Measurements from ENCODE around the gene UGT1A7.

The UGT1A7 gene

DNA sequence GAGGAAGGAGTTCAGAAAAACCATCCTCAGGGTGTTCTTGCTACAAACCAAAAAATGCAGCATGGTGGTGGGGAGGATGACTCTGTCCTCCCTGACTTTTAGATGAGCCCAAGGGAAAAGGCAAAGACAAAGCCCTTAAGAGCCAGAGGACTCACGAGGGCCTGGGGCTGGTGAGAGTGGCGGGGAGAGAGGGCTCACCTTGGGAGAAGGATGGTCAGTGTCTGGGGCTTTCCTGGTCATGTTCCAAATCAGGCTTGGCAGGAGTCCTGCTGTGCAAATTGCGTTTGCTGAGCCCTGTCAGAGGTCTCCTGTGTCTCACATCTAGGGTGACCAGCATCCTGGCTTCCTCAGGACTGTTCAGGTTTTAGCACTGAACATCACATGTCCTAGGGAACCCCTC, 83.1 kb downstream of the UGT1A7 start:
- DNase-seq = no peak

DNA sequence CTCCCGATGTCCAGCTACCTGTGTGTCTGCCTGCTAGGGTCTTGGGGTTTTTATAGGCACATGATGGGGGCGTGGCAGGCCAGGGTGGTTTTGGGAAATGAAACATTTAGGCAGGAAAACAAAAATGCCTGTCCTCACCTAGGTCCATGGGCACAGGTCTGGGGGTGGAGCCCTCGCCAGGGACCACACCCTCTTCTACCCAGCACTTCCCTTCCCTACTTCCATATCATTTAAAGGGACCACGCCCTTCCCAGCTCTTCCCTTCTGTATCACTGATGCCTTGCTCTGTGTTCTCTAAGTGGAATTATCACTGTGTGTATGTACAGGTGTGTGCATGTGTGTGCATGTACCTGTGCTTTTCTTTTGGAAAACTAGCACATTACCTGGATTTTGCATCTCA, 84.7 kb downstream of the UGT1A7 start:
- DNase-seq = no peak

DNA sequence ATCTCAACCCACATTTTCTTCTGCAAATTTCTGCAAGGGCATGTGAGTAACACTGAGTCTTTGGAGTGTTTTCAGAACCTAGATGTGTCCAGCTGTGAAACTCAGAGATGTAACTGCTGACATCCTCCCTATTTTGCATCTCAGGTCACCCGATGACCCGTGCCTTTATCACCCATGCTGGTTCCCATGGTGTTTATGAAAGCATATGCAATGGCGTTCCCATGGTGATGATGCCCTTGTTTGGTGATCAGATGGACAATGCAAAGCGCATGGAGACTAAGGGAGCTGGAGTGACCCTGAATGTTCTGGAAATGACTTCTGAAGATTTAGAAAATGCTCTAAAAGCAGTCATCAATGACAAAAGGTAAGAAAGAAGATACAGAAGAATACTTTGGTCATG, 86.4 kb downstream of the UGT1A7 start:
- DNase-seq = no peak

DNA sequence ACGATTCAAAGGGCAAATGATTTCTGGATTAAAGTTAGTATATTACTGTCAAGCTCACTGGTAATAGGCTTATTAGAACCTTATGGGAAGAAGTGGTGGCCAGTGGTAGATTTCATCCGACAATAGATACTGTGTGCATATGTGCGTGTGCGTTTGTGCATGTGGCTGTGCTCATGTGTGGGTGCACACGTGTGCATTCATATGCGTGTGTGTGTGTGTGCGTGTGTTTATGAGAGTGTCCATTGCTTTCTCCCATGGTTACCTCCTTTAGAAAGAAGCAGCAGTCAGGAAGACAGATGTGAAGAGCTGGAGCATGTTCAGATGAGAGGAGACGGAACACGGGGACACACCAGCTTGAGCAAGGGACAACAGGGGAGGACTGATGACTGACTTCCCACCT, 87.6 kb downstream of the UGT1A7 start:
- DNase-seq = no peak

DNA sequence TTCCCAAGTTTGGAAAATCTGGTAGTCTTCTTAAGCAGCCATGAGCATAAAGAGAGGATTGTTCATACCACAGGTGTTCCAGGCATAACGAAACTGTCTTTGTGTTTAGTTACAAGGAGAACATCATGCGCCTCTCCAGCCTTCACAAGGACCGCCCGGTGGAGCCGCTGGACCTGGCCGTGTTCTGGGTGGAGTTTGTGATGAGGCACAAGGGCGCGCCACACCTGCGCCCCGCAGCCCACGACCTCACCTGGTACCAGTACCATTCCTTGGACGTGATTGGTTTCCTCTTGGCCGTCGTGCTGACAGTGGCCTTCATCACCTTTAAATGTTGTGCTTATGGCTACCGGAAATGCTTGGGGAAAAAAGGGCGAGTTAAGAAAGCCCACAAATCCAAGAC, 90.5 kb downstream of the UGT1A7 start:
- no peak for DNase-seq

DNA sequence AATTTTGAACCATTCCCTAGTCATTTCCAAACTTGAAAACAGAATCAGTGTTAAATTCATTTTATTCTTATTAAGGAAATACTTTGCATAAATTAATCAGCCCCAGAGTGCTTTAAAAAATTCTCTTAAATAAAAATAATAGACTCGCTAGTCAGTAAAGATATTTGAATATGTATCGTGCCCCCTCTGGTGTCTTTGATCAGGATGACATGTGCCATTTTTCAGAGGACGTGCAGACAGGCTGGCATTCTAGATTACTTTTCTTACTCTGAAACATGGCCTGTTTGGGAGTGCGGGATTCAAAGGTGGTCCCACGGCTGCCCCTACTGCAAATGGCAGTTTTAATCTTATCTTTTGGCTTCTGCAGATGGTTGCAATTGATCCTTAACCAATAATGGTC, 90.9 kb downstream of the UGT1A7 start:
- DNase-seq = no peak

DNA sequence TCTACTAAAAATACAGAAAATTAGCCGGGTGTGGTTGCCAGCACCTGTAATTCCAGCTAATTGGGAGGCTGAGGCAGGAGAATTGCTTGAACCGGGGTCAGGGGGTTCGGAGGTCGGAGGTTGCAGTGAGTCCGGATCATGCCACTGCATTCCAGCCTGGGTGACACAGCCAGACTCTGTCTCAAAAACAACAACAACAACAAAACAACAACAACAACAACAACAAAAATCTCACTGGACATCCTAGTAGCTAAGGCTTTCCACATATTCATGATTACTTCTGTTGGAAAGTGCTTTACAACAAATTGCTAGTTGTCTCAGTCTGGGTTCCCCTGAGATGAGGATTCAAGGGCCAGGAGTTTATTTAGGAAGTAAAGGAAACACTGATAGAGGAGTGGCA, 92.2 kb downstream of the UGT1A7 start:
- DNase-seq = no peak

DNA sequence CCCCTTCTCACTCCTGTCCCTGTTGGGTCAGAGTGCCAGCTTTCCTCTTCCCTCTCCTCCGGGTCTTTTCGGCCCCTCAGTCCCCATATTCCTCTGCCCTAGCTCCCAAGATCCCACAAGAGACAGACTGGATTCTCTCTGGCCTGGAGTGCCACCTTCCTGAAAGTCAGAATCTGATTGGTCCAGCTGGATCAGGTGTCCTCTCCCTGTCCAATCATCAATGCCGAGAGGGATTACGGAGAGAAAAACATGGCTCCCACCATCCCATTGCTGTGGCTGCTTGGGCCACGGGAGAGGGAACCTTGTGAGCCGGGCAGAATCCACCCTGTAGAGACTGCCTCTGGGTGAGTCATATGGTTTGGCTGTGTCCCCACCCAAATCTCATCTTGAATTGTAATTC, 93.7 kb downstream of the UGT1A7 start:
- no peak for DNase-seq

DNA sequence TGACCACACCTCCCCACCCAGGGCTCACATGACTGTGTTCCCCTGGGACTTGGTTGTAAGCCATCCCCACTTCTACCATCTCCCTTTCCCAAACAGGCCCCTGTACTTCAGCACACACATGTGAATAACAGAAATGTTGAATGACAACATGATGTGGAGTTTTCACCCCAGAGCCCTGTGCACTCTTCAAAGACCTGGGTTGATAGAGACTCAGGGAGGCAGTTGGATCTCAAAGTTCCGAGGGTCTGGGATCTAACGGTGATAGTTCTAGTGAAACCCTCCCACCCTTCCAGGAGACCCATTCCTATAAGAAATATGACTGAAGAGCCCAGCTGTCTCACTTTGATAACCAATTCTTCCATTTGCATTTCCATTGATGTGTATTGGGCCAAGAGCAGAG, 96.3 kb downstream of the UGT1A7 start, which contains the start of gene MROH2A:
TSS of gene MROH2A (plus strand) at position 301 of the 400 bp plus-strand sequence. CDS start 1,029 bp downstream, outside the sequence.
- no peak for DNase-seq

DNA sequence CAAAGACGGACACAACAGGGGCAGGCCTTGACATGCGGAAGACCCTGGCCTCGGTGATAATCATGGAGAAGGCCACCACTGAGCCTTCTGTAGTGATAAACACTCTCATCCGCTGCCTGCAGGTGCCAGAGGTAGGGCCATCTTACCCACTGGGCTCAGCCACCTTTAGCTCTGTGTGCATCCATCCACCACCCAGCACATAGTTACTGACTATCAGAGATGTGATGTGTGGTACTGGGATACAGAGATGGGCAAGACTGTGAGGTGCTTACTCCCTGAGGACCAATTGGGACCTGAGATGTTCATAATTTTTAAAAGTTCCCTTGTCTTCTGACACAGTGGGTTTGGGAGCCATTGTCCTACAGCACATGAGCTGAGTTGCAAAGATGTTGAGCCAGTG, 98.0 kb downstream of the UGT1A7 start:
- DNase-seq = no peak

DNA sequence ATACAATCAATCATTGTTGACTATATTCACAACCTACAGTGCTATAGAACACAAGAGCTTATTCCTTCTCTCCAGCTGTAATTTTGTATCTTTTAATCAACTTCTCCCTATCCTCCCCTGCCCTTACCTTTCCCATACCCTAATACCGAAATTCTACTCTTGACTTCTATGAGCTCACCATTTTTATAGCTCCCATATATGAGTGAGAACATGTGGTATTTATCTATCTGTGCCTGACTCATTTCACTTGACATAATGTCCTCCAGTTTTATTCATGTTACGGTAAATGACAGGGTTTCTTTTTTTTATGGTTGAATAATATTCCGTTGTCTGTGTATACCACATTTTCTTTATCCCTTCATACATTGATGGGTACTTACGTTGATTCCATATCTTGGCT, 99.1 kb downstream of the UGT1A7 start:
- no peak for DNase-seq

DNA sequence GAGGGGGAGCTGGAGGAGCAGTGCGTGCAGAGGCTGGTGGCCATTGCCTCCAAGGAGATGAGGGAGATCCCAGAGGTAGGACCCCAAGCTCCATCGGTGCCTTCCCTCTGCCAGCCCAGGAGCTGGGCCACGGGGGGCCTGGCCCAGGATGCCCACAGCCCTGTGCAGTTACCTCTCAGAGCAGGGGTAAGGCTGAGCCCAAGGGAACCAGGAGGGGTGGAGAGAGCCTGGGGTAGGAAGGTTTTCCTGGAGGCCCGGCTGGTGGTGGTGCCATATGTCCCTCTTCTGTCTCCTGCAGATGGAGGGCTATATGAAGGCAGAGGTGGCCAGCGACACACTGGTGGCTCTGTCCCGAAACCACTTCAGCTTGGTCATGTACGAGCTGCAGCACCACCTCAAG, 107.9 kb downstream of the UGT1A7 start:
- DNase-seq = no peak

DNA sequence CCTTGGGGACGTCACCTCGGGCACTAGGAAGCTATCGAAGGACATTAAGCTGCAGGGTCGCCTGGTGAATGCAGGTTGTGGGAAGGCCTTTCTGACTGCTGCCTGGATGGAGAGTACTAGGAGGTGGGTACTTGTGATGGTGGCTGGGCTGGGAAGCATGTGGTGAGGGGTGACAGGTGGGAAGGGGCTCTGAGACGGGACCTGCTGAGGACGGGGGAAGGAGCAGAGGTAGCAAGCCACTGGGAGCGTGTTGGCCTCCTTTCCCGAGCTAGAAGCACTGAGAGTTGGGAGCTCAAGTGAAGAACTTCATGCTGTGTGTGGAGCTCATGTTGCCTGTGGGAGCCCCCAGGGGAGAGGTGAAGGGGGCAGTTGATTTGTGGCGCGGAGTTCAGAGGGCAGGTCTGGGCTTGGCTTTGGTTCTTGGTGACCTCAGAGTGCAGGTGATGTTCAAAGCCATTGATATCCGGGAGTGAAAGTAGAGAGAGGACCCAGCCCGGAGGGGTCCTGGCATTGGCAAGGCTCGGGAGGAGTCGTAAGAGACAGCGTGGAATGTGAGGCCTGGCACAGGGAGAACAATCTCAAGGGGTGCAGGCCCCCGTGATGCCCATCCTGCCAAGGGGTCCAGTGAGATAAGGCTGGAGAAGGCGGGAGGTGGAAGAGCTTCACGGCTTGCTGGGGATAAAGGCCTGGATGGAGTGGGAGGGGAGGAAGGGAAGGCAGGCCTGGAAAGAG, 109.6 kb downstream of the UGT1A7 start:
- DNase-seq = no peak

DNA sequence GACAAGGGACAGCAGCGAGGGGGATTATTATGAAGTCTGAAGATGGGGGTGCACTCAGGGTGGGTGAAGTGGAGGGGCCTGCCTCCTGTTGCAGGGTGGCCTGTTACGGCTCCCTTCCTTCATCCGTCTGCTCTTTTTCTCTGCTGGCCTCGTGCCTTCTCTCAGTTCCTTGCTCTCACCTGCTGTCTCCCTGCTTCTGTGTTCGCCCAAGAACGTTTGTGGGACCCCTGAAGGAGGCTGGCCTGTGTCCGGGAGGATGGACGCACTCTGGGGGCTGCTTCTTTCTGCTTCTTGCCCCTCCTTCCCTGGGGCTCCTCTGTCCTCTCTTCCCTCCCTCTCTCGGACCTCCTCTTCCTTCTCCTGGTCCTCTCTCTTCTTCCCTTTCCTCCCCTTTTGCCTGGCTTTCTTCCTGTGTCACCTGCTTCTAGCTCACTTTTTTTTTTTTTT, 110.2 kb downstream of the UGT1A7 start:
- no peak for DNase-seq

DNA sequence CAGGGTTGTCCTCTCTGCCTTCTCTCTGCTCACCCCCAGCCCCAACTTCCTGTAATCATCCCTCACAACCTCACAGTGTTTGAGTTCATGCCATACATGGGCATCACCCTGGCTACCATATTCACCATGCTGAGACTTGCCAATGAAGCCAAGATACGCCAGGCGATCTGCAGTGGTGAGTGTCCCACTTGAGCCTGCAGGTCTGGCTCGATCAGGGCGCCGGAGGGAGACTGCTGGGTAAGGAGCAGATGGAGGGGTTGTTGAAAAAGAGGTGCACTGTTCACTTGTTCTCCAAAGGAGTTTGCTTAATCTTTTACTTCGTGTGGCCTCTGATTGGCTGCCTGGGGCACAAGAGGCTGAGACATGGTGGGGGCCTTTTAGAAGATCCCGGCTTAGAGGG, 111.0 kb downstream of the UGT1A7 start:
- no peak for DNase-seq

DNA sequence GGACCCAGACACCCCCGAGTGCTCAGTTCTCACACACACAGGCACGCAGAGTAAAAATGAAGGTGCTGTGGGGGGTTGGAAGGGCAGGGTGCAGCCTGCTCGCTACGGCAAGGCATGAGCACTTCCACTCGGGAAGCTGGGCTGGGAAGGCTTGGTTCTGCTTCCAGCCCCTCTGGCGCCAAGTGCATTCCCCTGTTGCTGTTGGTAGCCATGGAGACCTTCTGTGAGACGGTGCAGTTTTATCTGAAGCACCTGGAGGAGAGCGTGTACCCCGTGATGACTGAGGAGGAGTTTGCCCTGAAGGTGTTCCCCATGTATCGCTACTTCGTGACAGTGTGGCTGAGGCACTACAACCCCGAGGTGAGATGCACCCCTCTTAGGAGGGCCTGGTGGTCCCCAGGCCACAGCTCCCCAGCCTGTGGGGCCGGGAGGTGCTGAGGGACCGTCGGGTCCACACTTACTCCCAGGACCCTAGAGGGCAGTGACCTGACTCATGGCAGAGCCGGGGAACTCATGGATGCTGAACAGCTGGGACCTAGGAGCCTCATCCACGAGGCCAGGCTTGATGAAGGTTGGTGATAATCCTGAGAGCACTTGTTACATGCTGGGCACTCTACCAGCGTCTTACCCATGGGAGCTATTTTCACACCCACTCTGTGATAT, 111.9 kb downstream of the UGT1A7 start:
- DNase-seq = no peak

DNA sequence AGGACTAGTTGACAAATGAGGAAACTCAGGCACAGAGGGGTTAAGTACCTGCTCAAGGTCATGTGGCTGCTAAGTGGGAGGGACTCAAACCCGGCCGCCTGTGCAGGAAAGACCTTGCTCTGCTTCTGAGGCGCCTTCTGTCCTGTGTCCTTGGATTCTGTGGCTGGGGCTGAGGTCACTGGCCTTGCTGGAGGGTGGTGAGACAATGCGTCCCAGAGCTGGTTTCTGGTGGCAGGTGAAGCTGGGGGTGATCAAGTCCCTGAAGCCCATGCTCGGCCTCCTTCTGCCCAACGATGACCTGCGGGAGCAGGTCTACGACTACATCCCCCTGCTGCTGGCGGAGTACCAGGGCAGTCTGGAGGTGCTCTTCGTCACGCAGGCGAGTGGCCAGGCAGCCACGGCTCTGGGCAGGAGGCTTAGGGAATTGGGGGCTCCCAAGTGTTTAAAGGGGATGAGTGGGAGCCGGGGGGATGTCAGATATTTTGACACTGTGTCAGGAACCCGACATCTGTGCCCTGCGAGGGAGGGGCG, 112.5 kb downstream of the UGT1A7 start:
- DNase-seq = no peak

DNA sequence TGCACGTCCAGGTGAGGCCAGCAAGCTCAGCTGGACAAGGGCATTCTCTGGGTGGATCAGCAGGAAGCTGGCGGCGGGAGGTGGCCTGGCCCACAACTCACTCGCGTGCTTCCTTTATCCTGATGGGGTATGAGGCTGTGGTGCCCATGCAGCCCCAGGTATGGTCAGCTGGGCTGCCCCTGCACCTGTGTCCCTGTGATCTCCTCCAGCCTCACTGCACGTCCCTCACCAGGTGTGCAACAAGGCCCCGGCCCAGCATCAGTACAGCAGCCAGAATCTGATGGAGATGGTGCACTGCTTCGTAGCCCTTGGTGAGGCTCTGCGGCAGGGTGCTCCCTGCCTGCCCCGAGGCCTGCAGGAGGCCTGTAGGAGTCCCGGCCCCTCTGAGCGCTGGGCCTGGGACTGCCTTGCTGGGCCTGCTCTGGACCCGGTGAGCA, 114.1 kb downstream of the UGT1A7 start:
- no peak for DNase-seq

DNA sequence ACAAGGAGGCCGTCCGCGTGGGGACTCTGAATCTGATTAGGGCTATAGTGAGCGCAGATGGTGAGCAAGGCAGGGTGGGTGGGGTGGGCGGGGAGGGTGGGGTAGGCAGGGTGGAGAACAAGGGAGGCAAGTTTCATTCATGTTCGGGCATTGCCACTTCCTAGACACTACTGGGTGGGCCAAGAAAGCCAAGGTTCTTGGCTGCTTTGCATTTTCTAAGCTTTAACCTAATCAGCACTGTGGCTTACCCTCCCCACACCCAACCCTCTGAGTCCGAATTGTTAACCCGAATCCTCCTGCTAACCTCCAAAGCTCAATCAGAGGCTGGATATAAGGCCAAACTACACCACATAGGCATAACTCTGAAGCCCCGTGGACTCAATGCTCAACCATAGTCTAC, 114.6 kb downstream of the UGT1A7 start:
- no peak for DNase-seq

DNA sequence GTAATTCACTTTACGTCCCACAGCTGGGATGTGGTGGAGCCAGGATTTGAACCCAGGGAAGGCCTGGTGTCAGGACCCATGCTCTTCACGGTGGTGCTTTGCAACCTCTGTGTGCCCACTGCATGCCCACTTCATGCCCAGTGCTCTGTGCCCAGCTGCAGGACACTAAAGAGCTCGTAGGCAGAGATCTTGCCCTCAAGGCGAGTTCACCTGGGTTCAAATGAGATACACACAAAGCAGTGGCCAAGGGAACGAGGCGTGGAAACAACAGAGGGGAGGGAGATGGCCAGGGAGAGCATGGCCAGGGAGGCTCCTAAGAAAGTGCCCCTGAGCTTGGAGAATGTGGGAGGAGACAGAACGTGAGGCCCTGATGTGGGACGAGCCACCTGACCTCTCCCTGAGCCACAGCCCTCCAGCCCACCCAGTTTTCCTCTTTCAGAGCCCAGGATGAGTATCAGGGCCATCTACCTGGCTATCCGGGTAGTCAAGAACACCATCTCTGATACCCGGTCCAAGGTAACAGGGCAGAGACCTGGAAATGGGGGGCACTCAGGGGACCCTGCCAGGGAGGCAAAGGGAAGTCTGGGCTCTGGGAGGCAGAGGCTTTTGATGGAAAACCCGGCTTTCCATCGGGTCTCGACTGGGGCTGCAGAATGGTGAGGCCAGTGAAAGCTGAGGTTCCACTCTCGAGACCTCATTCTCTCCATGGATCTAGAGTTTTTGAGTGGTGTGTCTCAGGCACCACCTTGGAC, 116.8 kb downstream of the UGT1A7 start:
- DNase-seq = no peak

DNA sequence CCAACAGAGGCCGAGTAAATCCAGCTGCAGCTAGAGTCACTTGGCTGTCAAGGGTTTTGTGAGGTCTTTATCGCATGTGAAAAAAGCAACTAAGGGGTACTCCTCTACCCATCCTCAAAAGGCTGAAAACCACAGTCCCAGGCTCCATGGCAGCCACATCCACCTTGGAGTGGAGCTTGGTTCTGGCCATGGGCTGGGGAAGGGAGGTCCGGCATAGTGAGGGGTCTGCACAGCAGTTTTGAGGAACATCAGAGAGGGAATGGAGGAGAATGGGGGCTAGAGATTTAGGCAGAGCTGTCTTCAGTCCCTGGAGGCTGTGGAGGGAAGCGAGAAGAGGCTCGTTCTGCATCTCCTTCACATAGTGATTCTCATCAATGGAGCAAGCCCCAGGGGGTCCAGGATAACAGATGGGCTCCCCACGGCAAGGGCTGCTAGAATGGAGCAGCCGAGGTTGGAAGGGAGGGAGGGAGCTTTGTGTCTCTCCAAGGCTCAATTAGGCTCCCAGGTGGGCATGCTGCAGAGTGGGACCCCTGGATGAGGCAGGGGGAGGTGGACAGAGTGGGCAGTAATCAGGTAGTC, 117.5 kb downstream of the UGT1A7 start:
- no peak for DNase-seq

DNA sequence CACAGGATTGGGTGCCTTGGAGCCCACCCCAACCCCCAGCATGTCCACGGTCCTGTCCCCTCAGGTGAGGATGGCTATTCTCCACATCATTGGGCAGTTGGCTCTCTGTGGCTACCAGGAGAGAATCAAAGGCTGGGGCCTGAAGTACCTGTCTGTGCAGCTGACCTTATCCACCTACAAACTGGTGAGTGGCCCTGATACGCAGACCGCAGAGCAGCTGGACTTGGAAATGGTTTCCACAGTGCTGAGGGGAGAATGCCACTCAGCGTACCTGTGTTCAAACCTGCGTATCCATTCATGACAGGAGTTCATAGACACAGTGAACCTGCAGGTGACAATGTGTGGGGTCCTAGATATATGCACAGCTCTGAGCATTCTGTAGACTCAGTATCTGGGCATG, 118.0 kb downstream of the UGT1A7 start:
- DNase-seq = no peak

DNA sequence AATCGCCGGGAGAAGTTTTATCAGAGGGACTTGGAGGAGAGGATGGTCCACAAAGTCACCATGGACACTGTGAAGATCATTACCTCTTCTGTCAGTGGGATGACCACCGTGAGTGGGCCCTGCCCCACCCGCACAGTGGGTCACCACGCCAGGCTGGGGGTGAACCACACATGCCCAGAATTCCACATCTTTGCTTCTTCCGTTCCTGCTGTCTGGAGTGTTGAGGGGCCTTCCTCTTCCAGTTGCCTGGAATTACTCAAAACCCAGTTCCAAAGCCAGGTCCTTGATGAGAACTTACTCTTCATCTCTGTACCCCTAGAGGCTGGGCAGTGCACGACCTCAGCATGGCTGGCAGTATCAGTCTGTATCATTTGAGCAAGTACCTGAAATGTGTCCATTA, 118.5 kb downstream of the UGT1A7 start:
- DNase-seq = no peak
